COLO668 (cell line): Measurements from ENCODE around the gene CNOT3.

ENCODE experiments used
- DNase-seq: peaks from one replicate; lab custom pipeline; 2025; ENCODE audit not compliant: unreplicated experiment; lab: John Stamatoyannopoulos, UW

Gene CNOT3

DNA sequence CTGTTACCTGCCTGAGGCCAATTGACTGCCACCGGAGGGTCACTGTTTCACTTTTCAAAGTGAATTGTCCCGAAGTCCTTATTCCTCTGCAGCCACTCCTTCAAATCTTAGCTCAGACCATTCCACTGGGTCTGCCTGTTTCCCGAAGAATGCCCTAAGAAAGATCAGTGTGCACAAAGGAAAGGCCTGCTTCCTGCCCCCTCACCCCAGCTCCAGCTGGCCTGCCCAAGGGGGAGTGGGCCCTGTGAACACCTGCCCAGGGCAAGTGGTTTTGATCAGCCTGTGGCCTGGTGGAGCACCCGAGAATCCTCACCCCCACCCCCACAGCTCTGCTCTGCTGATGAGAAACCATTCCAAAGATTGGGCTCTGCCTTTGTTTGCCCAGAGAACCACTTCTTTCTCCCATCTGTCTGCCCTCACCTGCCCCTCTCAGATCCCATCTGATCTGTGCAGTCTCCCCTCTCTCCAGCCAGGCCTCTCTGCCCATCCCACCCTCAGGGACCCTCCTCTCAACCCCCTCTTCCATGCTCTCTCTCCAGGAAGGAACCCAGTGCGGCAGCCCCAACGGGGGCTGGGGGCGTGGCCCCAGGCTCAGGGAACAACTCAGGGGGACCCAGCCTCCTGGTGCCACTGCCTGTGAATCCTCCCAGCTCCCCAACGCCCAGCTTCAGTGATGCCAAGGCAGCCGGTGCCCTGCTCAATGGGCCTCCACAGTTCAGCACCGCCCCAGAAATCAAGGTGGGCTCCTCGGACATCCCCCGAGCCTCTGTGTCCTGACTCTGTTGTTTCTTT lies 11.7 kb downstream of the CNOT3 start:
- DNase-seq: no peak

DNA sequence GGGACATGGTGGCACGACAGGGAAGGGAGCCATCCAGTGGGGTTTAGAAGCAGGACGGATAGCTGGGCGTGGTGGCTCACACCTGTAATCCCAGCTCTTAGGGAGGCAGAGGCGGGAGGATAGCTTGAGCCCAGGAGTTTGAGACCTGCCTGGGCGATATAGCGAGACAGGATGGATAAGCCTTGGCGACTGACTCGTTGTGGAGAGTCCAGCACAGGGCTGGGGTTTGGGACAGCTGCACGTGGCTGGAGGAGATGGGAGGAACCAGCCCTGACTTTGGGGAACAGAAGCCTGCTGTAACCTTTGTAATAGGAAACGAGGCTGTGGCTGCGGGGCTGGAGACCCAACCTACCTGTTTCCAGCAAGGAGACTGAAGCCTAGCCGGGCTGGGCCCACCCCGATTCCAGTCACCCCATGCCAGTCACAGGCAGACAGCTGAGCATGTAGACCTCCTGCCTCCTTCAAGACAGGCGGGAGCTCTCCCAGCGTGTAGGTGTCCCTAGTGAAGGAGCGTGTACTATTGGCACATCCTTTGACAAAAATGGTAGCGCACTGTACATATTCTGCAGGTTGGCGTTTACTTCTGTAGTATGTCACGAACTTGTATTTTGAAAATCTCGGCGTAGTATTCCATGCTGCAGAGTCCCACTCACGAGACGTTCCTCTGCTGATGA lies 13.9 kb downstream of the CNOT3 start:
- no peak for DNase-seq

- DNase-seq: no peak
These were observed 14.7 kb downstream of the CNOT3 start for GRCh38 chr19:54152267-54152666.

GRCh38 chr19:54152878-54153524 lies 15.4 kb downstream of the CNOT3 start:
- DNase-seq: no peak

- no peak for DNase-seq
These were observed 16.3 kb downstream of the CNOT3 start for GRCh38 chr19:54153731-54154326.

DNA sequence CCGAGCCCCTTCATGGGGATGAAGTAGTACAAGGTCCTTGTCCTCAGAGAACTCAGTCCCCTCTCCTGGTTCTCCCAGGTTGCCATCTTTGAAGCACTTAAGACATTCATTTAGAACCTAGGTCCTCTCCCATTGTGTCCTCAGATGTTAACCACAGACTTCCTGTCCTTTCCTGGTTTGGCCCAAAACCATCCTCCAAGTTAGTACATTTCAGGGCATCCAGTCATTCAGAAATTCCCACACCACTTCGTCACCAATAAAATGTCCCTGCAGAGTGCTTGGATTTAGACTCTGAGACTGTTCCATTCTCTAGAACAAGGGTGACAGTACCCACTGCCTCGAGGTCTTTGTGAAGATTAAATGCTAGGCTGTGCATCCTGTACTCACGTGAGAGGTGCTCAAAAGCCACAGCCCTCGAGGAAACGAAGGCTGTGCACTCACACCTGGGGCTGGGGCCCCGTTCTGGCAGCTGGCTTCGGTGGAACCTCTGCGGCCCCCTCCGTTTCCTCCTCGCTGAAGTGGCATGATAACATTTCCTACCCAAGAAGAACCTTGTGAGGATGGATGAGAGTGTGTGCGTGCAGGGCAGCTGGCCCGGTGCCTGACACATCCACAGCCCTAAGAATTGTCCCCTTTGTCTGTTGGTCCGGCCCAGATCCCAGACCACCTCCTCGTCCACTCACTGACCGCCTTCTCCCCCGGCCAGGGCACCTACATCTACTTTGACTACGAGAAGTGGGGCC lies 17.2 kb downstream of the CNOT3 start:
- no peak for DNase-seq

DNA sequence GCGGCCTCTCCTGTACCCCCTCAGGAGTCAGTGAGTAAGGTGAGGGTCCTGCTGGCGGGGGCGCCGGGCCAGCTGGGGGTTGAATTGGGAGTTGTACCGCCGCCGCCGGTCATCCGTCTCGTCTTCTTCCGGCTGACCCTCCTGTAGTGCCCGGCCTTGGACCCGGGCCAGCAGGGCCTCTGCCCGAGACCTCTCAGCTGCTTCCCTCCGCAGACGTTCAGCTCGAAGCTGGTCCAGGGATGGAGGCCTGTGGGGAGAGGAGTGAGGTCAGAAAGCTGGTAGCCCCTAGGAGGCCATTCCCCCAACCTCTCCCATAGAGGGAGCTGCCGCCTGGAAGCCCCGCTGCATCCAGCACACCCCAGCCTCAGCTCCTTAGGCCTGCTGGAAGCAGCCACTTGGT lies 18.1 kb downstream of the CNOT3 start:
- DNase-seq: no peak

DNA sequence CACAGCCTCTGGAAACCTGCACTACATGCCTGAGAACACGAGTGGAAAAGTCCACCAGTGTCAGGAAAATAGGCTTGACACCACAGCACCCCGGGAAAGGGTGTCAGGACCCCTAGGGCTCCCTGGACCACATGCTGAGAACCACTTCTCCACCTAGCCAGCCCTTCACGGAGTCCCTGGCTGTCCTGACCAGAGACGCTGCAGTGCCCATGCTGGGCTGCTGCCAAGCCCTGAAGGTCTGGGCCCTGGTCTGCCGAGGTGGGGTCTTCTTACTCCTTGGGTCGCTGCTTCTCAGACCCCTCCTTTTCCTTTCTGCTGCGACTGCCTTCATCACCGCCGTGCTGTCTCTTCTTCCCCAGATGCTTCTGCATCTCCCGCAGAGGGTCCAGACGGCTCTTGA lies 18.9 kb downstream of the CNOT3 start:
- DNase-seq: no peak

DNA sequence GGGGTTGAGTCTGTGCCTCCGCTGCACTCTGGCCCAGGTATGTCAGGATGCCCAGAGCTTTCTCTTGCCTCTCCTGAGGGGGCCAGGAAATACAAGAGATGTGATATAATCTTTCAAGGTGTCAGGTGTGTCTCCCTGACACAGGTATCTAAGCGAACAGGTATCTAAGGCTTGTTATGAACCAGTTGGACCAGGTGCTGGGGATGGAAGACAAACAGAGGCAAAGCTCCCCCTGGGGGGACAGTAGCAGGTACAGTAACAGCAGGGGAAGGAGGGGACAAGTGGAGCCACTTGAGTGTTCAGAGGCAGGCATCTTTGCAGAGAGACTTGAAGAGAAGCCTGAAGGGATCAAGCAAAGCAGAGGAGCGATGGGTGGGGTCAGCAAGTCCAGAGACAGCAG lies 19.4 kb downstream of the CNOT3 start:
- DNase-seq: no peak

DNA sequence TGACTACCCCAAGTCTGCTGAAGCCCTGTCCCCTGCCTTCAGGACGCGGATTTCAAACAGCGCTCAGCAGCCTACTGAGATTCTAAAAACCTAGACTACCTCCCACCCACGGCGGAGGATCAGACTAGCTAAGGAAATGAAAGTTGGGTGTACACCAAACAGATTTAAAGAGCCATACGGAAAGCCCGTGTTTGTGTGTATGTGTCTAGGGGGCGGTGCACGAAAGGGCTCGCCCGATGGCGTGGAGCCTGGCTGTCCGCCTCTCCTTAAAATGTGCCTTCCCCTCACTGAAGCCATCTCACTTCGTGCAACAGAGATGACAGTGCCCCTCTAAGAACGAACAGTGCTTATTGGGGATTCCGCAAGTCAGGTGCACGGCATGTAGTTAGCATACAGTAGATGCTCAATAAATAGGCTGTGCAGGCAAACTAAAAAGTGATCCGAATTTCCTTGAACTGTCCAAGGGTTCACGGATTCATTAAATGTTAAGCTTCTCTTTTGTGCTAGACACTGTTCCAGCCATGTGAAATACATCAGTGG lies 21.3 kb downstream of the CNOT3 start:
- peak; percentile 19 for DNase-seq

DNA sequence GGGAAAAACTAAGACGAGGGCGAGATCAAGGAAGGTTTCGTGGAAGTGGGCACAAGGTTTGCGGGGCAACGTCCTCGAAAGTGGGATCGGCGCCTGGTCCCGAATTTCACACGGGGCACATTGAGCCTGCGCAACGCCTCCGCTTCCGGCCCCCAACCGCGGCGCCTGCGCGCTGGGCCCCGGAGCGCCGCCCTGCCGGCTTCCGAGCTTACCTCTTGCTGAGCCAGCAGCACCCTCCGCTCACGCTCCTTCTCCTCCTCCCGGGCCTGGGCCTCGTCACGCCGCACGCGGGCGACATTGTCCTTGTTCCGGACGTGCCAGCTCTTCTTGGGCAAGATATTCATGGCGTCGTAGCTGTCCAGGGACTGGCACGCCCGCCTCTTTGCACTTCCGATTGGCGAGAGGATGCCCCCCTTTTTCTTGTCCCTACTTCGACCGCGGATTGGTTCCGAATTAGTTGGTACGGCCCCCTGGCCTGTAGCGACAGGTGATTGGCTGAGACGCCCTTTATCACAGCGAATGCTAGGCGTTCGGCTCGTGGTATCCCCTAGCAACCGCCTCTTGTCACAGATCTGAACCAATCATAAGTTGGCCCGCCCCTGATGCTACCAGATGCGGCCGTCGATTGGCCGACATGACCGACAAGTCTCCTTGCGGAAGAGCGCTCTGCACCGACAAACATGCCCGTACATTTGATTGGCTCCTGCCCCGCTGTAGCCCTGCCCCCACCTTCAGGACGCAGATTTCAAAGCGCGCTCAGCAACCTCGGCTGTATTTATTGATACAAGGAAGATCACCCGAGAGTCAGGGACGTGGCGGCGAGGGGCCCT lies 22.0 kb downstream of the CNOT3 start, which contains the start of gene LENG1:
LENG1 (minus strand) TSS at position 370 of the 830 bp plus-strand sequence; CDS start at position 344, 26 bp downstream.
- peak; percentile 99 for DNase-seq

GRCh38 chr19:54160182-54160811 lies 22.7 kb downstream of the CNOT3 start:
- DNase-seq: peak; percentile 27

DNA sequence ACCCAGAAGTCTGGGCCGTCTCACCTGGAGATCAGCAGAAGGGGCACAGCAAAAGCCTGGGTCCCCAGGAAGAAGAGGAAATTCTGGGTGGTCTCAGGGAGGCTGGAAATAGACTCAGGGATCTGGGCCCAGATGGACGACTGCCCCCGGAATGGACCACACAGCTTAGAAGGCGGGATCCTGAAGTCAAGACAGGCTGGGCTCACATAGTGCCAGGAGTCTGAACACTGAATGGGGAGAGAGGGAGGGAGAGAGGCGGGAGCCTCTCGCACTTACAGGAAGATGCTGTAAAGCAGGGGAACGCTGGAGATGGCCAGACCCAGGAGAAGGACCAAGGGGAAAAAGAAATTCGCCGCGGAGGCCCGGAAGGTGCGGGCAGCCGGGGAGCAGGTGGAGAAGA lies 23.3 kb downstream of the CNOT3 start:
- peak; percentile 20 for DNase-seq

- peak; percentile 82 for DNase-seq
These were observed 24.8 kb downstream of the CNOT3 start for GRCh38 chr19:54162241-54162805.

- no peak for DNase-seq
These were observed 25.3 kb downstream of the CNOT3 start for GRCh38 chr19:54162884-54163283.

GRCh38 chr19:54164369-54165068 lies 27.0 kb downstream of the CNOT3 start:
- DNase-seq: peak; percentile 45

GRCh38 chr19:54165222-54165621 lies 27.7 kb downstream of the CNOT3 start:
- DNase-seq: no peak

GRCh38 chr19:54168174-54168917 lies 30.8 kb downstream of the CNOT3 start:
- DNase-seq: peak; percentile 88
